COLO668 (cell line): ENCODE data around the gene AQP3.
"Not testable (repeated sequence)": the region's sequence is repeated elsewhere in the genome, so short reads cannot be mapped to it uniquely, and the experiment has no call there.

Experiments used
- DNase-seq: peaks from one replicate; lab custom pipeline; 2025; ENCODE audit not compliant: unreplicated experiment; lab: John Stamatoyannopoulos, UW

The AQP3 gene

GRCh38 chr9:33446946-33447798, at the start of gene AQP3:
Gene AQP3, minus strand, starts transcription at chr9:33447593. Its CDS starts 63 bp downstream, at chr9:33447530.
- peak; percentile 76 for DNase-seq

- DNase-seq = not testable (repeated sequence)
These were observed 46.4 kb upstream of the AQP3 start for GRCh38 chr9:33493819-33494218.

GRCh38 chr9:33489066-33489465, 41.7 kb upstream of the AQP3 start:
- no peak for DNase-seq

- DNase-seq = not testable (repeated sequence)
These were observed 37.9 kb upstream of the AQP3 start for GRCh38 chr9:33485312-33485711.

- no peak for DNase-seq
These were observed 33.6 kb upstream of the AQP3 start for GRCh38 chr9:33480976-33481375.

GRCh38 chr9:33480106-33480505, 32.7 kb upstream of the AQP3 start:
- DNase-seq = no peak

- DNase-seq = no peak
These were observed 29.1 kb upstream of the AQP3 start for GRCh38 chr9:33476503-33476902.

GRCh38 chr9:33475357-33475756, 28.0 kb upstream of the AQP3 start:
- DNase-seq = no peak

GRCh38 chr9:33473643-33474352, 26.4 kb upstream of the AQP3 start, which contains the start of gene NOL6:
Gene NOL6, minus strand, starts transcription at chr9:33473924. Its CDS starts 82 bp downstream, at chr9:33473842.
- DNase-seq = peak; percentile 98

- no peak for DNase-seq
These were observed 25.7 kb upstream of the AQP3 start for GRCh38 chr9:33472881-33473615.

GRCh38 chr9:33472171-33472880, 24.9 kb upstream of the AQP3 start:
- DNase-seq = no peak

GRCh38 chr9:33471361-33471760, 24.0 kb upstream of the AQP3 start:
- DNase-seq = no peak

- no peak for DNase-seq
These were observed 22.5 kb upstream of the AQP3 start for GRCh38 chr9:33469891-33470290.

GRCh38 chr9:33468797-33469621, 21.6 kb upstream of the AQP3 start:
- no peak for DNase-seq

GRCh38 chr9:33468215-33468730, 20.9 kb upstream of the AQP3 start:
- DNase-seq = no peak

- no peak for DNase-seq
These were observed 20.1 kb upstream of the AQP3 start for GRCh38 chr9:33467526-33467925.

GRCh38 chr9:33466565-33467495, 19.4 kb upstream of the AQP3 start:
- peak; percentile 54 for DNase-seq
